SK-MEL-5 (cell line): ENCODE results near the gene NXPH3. TPM values are rescaled to one million over a fixed set of nuclear protein-coding genes. Genes with fewer than 3 reads are reported as not detected.

ENCODE experiments used
- DNase-seq: peaks from one replicate; pipeline ENCODE4 v3.0.0-alpha.2; 2016; ENCODE audit warnings: low read depth, low spot score
- in situ Hi-C: cut with HindIII; loops from 2 replicates; pipeline ENCODE4 v1.10.0; 2016; ENCODE audit warnings: low sequenced_read_pairs, high pct_unique_total_duplicates, low pct_unique_long_range_greater_than_20kb
- total RNA-seq: library from RNA; depleted of rRNA; stranded (reverse); fragments of >200 nt; shearing (Covaris generic); gene quantifications from 2 replicates; pipeline ENCODE4 v1.2.3, GENCODE V29; 2014

The NXPH3 gene
- total RNA-seq, 1 experiment from 2014 or later: 0.26 TPM

GRCh38 chr17:49572226-49572625 lies 3.4 kb upstream of the NXPH3 start:
- in situ Hi-C loops: no loop called here
- no peak for DNase-seq

DNA sequence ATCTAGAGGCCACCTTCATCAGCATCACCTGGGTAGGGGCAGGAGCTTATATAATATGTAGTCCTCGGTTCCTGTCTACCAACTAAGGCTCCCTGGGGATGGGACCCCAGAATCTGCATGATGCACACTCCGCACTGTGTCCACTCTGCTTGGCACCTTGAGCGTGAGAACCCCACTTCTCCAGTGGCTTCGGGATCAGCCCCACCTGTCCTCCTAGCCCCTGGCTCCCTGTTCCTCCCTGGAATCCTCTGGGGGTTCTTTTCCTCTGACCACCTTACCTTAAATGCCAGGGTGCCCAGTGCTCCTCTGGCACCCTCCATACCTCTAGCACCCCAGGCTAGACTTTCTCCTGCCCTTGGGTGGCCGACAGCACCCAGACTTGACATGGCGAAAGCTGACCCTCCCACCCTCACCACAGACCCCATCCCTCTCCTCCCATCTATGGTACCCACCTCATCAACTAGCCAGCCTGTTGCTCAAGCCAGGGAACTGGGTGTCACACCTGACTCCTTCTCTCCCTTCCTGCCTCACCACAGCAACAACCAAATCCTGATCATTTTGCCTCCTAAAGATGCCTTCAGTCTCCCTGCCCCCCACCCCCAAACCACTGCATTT lies 2.8 kb upstream of the NXPH3 start:
- in situ Hi-C loops: no loop called here
- DNase-seq: no peak

- no peak for DNase-seq
- in situ Hi-C loops: no loop called here
These were observed 2.0 kb upstream of the NXPH3 start for GRCh38 chr17:49573510-49574322.

- no peak for DNase-seq
- in situ Hi-C loops: no loop called here
These were observed 1.3 kb upstream of the NXPH3 start for GRCh38 chr17:49574323-49574781.

DNA sequence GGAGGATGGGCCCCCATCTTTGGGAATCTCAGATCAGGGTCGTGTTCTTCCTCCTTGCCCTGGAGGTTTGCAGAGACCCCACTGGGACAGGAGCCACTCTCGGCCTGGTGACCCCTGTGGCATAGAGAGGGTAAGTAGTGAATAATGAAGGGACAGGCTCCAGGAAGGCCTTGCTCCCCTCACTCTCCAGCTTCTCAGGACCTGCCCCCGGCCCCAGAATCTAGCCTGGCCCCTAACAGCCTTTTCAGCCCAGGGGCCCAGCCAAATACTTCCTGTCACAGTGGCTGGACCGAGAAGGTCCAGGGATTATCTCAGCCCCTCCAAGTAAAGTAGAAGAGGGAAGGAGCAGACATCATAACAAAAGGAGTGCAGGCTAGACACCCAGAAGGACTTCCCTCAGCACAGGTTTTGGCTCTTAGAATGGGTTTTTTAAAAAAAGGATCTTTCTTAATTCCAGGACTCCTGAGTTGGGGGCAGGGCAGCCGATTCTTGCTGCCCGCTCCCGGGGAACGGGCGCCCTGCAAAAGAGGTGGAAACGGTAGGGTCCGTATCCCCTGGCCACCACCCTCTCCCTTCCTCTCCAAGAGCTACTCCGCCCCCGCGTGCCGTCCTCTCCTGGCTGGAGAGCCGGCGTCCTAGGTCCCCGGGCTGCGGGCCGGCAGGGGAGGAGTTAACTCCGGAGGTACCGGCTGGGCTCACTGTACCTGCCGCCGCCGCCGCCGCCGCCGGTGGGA lies 559 bp upstream of the NXPH3 start:
- in situ Hi-C loops: no loop called here
- DNase-seq: no peak

- in situ Hi-C loops: no loop called here
- DNase-seq: no peak
These were observed 631 bp downstream of the NXPH3 start for GRCh38 chr17:49576088-49576916.

GRCh38 chr17:49576917-49577649 lies 1.4 kb downstream of the NXPH3 start:
- no peak for DNase-seq
- in situ Hi-C loops: no loop called here

- no peak for DNase-seq
- in situ Hi-C loops: no loop called here
These were observed 1.9 kb downstream of the NXPH3 start for GRCh38 chr17:49577650-49577934.

- DNase-seq: no peak
- in situ Hi-C loops: no loop called here
These were observed 2.3 kb downstream of the NXPH3 start for GRCh38 chr17:49577963-49578362.

GRCh38 chr17:49578414-49578813 lies 2.7 kb downstream of the NXPH3 start:
- no peak for DNase-seq
- in situ Hi-C loops: no loop called here

GRCh38 chr17:49578952-49579500 lies 3.4 kb downstream of the NXPH3 start:
- no peak for DNase-seq
- in situ Hi-C loops: no loop called here

GRCh38 chr17:49579522-49579921 lies 3.9 kb downstream of the NXPH3 start:
- no peak for DNase-seq
- in situ Hi-C loops: no loop called here

DNA sequence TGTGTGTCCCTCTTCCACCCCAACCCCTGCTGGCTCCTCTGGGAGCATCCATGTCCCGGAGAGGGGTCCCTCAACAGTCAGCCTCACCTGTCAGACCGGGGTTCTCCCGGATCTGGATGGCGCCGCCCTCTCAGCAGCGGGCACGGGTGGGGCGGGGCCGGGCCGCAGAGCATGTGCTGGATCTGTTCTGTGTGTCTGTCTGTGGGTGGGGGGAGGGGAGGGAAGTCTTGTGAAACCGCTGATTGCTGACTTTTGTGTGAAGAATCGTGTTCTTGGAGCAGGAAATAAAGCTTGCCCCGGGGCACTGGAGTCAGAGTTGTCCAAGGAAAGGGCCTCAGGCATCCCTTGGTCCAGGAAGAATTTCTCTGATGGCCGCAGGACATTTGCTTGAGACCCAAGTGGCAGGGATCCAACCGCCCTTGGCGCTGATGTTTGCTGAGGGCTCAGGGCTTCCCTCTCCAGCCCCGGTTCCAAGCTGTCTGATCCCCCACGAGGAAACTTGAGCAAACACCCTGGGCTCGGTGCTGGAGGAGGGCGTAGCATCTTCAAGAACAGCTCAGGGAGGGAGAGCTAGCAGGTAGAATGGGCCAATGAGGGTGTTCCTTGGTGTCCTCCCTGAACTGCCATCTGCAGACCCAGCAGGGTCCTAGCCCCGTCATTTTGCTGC lies 4.5 kb downstream of the NXPH3 start:
- in situ Hi-C loops: no loop called here
- no peak for DNase-seq

DNA sequence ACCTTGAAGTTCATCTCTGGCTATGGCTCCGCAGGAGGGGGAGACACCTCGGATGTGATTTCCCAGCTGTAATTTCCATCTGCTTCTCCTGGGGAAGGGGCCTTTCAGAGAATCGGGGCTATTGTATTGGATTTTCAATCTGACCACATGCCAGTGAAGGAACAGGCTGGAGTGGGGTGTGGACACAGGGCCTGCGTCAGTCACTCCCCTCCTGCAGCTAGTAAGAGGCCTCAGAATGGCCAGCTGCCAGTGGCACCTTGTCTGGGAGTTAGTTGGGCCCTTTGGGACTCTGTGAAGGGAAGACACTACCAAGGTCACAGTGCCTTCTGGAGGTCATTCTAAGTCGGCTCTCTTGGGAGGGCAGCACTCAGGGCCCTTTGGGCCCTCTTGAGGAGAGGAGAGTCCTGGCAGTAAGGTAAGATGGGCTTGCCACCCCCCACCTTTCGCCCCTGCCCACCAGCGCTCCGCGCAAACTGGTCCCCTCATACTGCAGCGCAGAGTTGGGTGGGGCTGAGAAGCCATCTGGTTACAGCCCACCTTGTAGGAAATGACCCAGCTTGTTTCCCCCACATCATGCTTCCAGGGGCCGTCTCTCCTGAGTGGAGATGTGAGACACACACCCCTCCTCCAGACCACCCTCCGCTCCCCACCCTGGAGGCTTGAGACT lies 5.4 kb downstream of the NXPH3 start:
- no peak for DNase-seq
- in situ Hi-C loops: no loop called here

- in situ Hi-C loops: no loop called here
- DNase-seq: no peak
These were observed 6.0 kb downstream of the NXPH3 start for GRCh38 chr17:49581648-49581998.

DNA sequence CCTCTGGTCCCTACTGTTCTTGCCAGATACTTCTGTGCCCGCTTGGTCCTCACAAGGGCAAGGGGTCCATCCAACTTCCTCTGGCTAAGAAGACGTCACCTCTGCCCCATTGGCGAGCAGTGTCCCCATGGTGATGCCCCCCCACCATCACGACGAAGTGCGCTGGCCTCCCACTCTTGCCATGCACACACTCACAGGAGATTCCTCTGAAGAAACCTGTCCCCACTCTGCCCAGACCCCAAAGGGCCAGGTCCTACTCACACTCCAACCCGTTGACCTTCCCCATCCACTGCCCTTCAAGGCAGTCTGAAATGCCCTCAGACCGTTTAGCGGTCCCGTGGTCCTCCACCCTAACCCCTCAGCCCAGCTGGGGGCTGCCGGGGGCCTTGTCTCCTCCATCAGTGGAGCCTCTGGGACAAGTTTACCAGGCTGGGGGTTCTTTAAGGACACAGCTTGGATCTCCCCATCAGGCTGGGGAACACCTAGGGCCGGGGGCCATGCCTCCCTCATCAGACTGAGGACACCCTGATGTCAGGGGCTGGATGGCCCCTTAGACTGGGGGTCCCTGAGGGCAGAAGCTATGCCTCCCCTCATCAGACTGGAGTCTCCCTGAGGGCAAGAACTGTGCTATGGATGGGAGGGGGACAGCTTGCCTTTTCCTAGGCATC lies 6.5 kb downstream of the NXPH3 start:
- no peak for DNase-seq
- in situ Hi-C loops: no loop called here
